H9 (cell line): Measurements from ENCODE around the gene TMEM175. TPM values are rescaled to one million over a fixed set of nuclear protein-coding genes. Genes with fewer than 3 reads are reported as not detected.

Experiments
- DNase-seq: peaks from one replicate; pipeline ENCODE4 v3.0.0-alpha.2; 2017
- H2AFZ ChIP-seq: one replicate; pipeline ENCODE4 v1.6.1; 2013; ENCODE audit warnings: mild to moderate bottlenecking, low read length, control low read depth, moderate library complexity
- H2AK5ac ChIP-seq: 2 replicates; pipeline ENCODE4 v1.6.1; 2013; ENCODE audit warnings: low read length, control low read depth, mixed read lengths; ENCODE audit not compliant: insufficient read length
- H2BK120ac ChIP-seq: one replicate; pipeline ENCODE4 v1.6.1; 2013; ENCODE audit warnings: low read depth, mild to moderate bottlenecking, low read length, control low read depth, inconsistent platforms; ENCODE audit not compliant: poor library complexity, severe bottlenecking
- H2BK12ac ChIP-seq: 2 replicates; pipeline ENCODE4 v1.6.1; 2013; ENCODE audit warnings: low read length, control low read depth, mixed read lengths, low read depth; ENCODE audit not compliant: insufficient read length
- H2BK15ac ChIP-seq: 2 replicates; pipeline ENCODE4 v1.6.1; 2013; ENCODE audit warnings: low read depth, low read length, control low read depth
- H2BK20ac ChIP-seq: one replicate; pipeline ENCODE4 v1.6.1; 2013; ENCODE audit warnings: low read depth, mild to moderate bottlenecking, low read length, control low read depth, inconsistent platforms; ENCODE audit not compliant: poor library complexity, severe bottlenecking
- H2BK5ac ChIP-seq: 2 replicates; pipeline ENCODE4 v1.6.1; 2013; ENCODE audit warnings: low read length, control low read depth, mixed read lengths; ENCODE audit not compliant: insufficient read length
- H3K14ac ChIP-seq: 2 replicates; pipeline ENCODE4 v1.6.1; 2013; ENCODE audit warnings: low read length, control low read depth; ENCODE audit not compliant: insufficient read depth
- H3K18ac ChIP-seq: 2 replicates; pipeline ENCODE4 v1.6.1; 2013; ENCODE audit warnings: low read depth, mild to moderate bottlenecking, mixed read lengths, low read length, control low read depth; ENCODE audit not compliant: insufficient read length
- H3K23ac ChIP-seq: 2 replicates; pipeline ENCODE4 v1.6.1; 2013; ENCODE audit warnings: low read length, control low read depth, mixed read lengths, low read depth; ENCODE audit not compliant: insufficient read length
- H3K23me2 ChIP-seq: 2 replicates; pipeline ENCODE4 v1.6.1; 2013; ENCODE audit warnings: low read depth, mild to moderate bottlenecking, mixed read lengths, low read length, control low read depth; ENCODE audit not compliant: insufficient read length, poor library complexity, severe bottlenecking
- H3K27ac ChIP-seq: 2 replicates; pipeline ENCODE4 v1.5.1; 2013; ENCODE audit warnings: low read length, control low read depth, mixed read lengths, low read depth; ENCODE audit not compliant: insufficient read length
- H3K27me3 ChIP-seq: 2 replicates; pipeline ENCODE4 v1.6.1; 2013; ENCODE audit warnings: low read length, control low read depth, inconsistent platforms; ENCODE audit not compliant: insufficient read depth
- H3K4ac ChIP-seq: 2 replicates; pipeline ENCODE4 v1.6.1; 2013; ENCODE audit warnings: low read depth, mild to moderate bottlenecking, control low read depth, inconsistent platforms, low read length, moderate library complexity
- H3K4me1 ChIP-seq: 2 replicates; pipeline ENCODE4 v1.6.1; 2013; ENCODE audit warnings: low read length, control low read depth, inconsistent platforms; ENCODE audit not compliant: insufficient read depth
- H3K4me2 ChIP-seq: 2 replicates; pipeline ENCODE4 v1.6.1; 2013; ENCODE audit warnings: low read length, control low read depth, mixed read lengths; ENCODE audit not compliant: insufficient read length, insufficient read depth
- H3K56ac ChIP-seq: 2 replicates; pipeline ENCODE4 v1.6.1; 2013; ENCODE audit warnings: low read depth, mild to moderate bottlenecking, mixed read lengths, low read length, control low read depth; ENCODE audit not compliant: insufficient read length
- H3K79me1 ChIP-seq: 2 replicates; pipeline ENCODE4 v1.6.1; 2013; ENCODE audit warnings: low read depth, mild to moderate bottlenecking, moderate library complexity, low read length, control low read depth, inconsistent platforms; ENCODE audit not compliant: insufficient read depth, poor library complexity, severe bottlenecking
- H3K79me2 ChIP-seq: 2 replicates; pipeline ENCODE4 v1.6.1; 2013; ENCODE audit warnings: low read length, control low read depth, inconsistent platforms; ENCODE audit not compliant: insufficient read depth
- H3K9ac ChIP-seq: 2 replicates; pipeline ENCODE4 v1.6.1; 2013; ENCODE audit warnings: low read length, control low read depth, mixed read lengths; ENCODE audit not compliant: insufficient read length; ENCODE audit errors: extremely low read depth
- H3K9me3 ChIP-seq: one replicate; pipeline ENCODE4 v1.6.1; 2013; ENCODE audit warnings: low read depth, low read length, inconsistent platforms; ENCODE audit not compliant: control insufficient read depth
- H3T11ph ChIP-seq: one replicate; pipeline ENCODE4 v1.6.1; 2013; ENCODE audit warnings: mild to moderate bottlenecking, low read length, control low read depth, inconsistent platforms
- H4K20me1 ChIP-seq: one replicate; pipeline ENCODE4 v1.6.1; 2013; ENCODE audit not compliant: control insufficient read depth, insufficient read length, insufficient read depth
- H4K5ac ChIP-seq: 2 replicates; pipeline ENCODE4 v1.6.1; 2013; ENCODE audit warnings: low read depth, mild to moderate bottlenecking, mixed read lengths, low read length, control low read depth; ENCODE audit not compliant: insufficient read length
- H4K8ac ChIP-seq: replicated peaks from 2 replicates; pipeline ENCODE4 v1.6.1; 2013; ENCODE audit warnings: low read length, control low read depth, mixed read lengths, low read depth; ENCODE audit not compliant: insufficient read length
- H4K91ac ChIP-seq: 2 replicates; pipeline ENCODE4 v1.6.1; 2013; ENCODE audit warnings: low read depth, mild to moderate bottlenecking, moderate library complexity, mixed read lengths, low read length, control low read depth; ENCODE audit not compliant: insufficient read length
- H3K27ac Mint-ChIP-seq, 3 experiments: 2 replicates in 2 of 3; 3 replicates in 1 of 3; pipeline ENCODE4 v1.8.0; 2020 to 2021; ENCODE audit warnings: mixed read lengths in 3 of 3, mild to moderate bottlenecking in 1 of 3, moderate library complexity in 1 of 3
- H3K27me3 Mint-ChIP-seq: 2 replicates; pipeline ENCODE4 v1.8.0; 2021; ENCODE audit warnings: low read depth, mild to moderate bottlenecking, moderate library complexity, mixed read lengths
- H3K36me3 Mint-ChIP-seq, 3 experiments: 2 replicates in 2 of 3; 3 replicates in 1 of 3; pipeline ENCODE4 v1.8.0; 2020 to 2021; ENCODE audit warnings: low read depth in 3 of 3, mixed read lengths in 3 of 3; ENCODE audit not compliant: insufficient read depth in 1 of 3
- H3K4me1 Mint-ChIP-seq, 2 experiments: 2 replicates each; pipeline ENCODE4 v1.8.0; 2020; ENCODE audit warnings: mixed read lengths in 2 of 2
- H3K4me3 Mint-ChIP-seq, 2 experiments: 2 replicates in 1 of 2; 3 replicates in 1 of 2; pipeline ENCODE4 v1.8.0; 2020 to 2021; ENCODE audit warnings: mild to moderate bottlenecking in 2 of 2, mixed read lengths in 2 of 2, moderate library complexity in 1 of 2
- H3K9me3 Mint-ChIP-seq, 2 experiments: 2 replicates in 1 of 2; 3 replicates in 1 of 2; pipeline ENCODE4 v1.8.0; 2020; ENCODE audit warnings: mild to moderate bottlenecking in 2 of 2, mixed read lengths in 2 of 2, moderate library complexity in 1 of 2
- WGBS: extraction: QIAGEN DNeasy Blood & Tissue Kit; methylation state at CpG from one replicate; pipeline ENCODE4 v1.1.7; 2013; ENCODE audit warnings: missing lambda C conversion rate, low lambda C conversion rate, mixed read lengths; ENCODE audit not compliant: insufficient read length; ENCODE audit errors: extremely low coverage; 5-methylcytosine and 5-hydroxymethylcytosine counted together
- total RNA-seq: library from RNA; stranded (reverse); gene quantifications from 2 replicates; pipeline ENCODE4 v1.2.1, GENCODE V29; 2021
- TF ChIP-seq, protein P1 (sequence below): fragments of 200-600 bp; sonication (generic); conservative IDR thresholded peaks from 3 replicates; pipeline ENCODE4 v1.8.0; 2021; ENCODE audit warnings: antibody characterized with exemption, mild to moderate bottlenecking

Gene TMEM175
- total RNA-seq, 1 experiment from 2014 or later: 6.4 TPM

DNA sequence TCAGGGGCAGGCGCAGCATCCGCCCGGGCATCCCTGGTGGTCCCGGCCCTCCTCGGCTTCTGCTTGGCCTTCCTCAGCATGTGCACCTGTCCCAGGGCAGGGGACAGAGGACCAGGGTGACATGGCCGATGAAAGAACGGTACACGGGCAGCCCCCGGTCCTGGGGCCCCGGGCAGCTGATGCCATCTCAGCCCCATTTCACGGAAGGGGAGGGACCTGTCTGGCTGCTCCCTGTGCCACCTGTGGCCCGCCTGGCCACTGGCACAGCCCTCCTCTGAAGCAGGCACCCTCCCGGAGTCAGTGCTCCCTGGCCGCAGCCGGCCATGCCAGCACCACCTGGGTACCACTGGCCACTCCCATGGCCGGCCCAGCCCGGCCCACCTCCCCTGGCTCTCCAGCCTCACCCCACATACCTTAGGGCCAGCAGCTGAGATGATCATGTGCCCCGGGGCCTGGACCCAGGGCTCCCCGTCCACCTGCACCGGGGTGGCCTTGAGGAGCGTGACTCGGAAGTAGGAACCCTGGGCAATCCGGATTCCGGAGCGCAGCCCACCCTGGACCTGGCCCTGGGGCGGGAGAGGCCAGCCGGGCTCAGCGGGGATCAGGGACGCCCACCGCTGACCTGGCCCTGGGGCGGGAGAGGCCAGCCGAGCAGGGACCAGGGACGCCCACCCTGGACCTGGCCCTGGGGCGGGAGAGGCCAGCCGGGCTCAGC is 28.5 kb downstream of the TMEM175 start:
- Histone ChIP-seq H2BK20ac (no peak overlapping the region), H3K23me2 (no peaks in the 10 kb centered on the region), H3K27ac (no peak overlapping the region), H2AFZ (no peak overlapping the region), H3K9ac (no peak overlapping the region), H4K8ac (no peak overlapping the region), H3K23ac (no peak overlapping the region), H3K79me1 (no peaks in the 10 kb centered on the region), H2AK5ac (no peak overlapping the region), H3K9me3 (no peaks in the 10 kb centered on the region), H3K4me1 (no peaks in the 10 kb centered on the region), H2BK15ac (no peak overlapping the region), H3K14ac (no peak overlapping the region; the same call in 1 of the 2 replicates), H3K79me2 (no peaks in the 10 kb centered on the region), H3K18ac (no peak overlapping the region), H3K56ac (no peak overlapping the region), H2BK12ac (no peak overlapping the region), H2BK120ac (no peak overlapping the region), H4K91ac (no peak overlapping the region), H3K4ac (no peak overlapping the region), H3T11ph (no peak overlapping the region), H4K20me1 (no peaks in the 10 kb centered on the region), H3K4me2 (no peak overlapping the region), H3K27me3 (no peaks in the 10 kb centered on the region), H4K5ac (no peak overlapping the region), H2BK5ac (no peak overlapping the region)
- Mint-ChIP-seq H3K4me3 (no peak overlapping the region), H3K27ac (no peak overlapping the region), H3K4me1 (no peaks in the 10 kb centered on the region), H3K27me3 (no peaks in the 10 kb centered on the region), H3K36me3 (peaks cover 0 to 5% (median 0%) of the 10 kb centered on the region in 3 experiments; a peak in 1 of 7 replicates), H3K9me3 (no peaks in the 10 kb centered on the region)
- no CpG with 5 or more reads among the region's 35 CpGs for WGBS
- DNase-seq: no peak
- TF ChIP-seq, protein P1, sequence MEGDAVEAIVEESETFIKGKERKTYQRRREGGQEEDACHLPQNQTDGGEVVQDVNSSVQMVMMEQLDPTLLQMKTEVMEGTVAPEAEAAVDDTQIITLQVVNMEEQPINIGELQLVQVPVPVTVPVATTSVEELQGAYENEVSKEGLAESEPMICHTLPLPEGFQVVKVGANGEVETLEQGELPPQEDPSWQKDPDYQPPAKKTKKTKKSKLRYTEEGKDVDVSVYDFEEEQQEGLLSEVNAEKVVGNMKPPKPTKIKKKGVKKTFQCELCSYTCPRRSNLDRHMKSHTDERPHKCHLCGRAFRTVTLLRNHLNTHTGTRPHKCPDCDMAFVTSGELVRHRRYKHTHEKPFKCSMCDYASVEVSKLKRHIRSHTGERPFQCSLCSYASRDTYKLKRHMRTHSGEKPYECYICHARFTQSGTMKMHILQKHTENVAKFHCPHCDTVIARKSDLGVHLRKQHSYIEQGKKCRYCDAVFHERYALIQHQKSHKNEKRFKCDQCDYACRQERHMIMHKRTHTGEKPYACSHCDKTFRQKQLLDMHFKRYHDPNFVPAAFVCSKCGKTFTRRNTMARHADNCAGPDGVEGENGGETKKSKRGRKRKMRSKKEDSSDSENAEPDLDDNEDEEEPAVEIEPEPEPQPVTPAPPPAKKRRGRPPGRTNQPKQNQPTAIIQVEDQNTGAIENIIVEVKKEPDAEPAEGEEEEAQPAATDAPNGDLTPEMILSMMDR: no peak
